Activated CD4-positive, alpha-beta memory T cell treated with anti-CD3 and anti-CD28 coated beads, Interleukin-2, amount 10 ng/mL, durations not matched to agents 7 days and 5 days (primary cell): ENCODE measurements around the gene NDST3. TPM values are rescaled to one million over a fixed set of nuclear protein-coding genes. Genes with fewer than 3 reads are reported as not detected.

ENCODE experiments used
- CTCF ChIA-PET: fragments of 350-600 bp; sonication (Branson Sonifier 250); formaldehyde crosslinking; loops from one replicate; lab custom pipeline; 2021; ENCODE audit warnings: antibody characterized with exemption, inconsistent platforms; lab: Charles Lee
- POLR2A ChIA-PET: fragments of 350-600 bp; sonication (Branson Sonifier 250); formaldehyde crosslinking; loops from one replicate; lab custom pipeline; 2021; ENCODE audit warnings: antibody characterized with exemption; lab: Charles Lee
- DNase-seq: peaks from one replicate; pipeline ENCODE4 v3.0.0-alpha.2; 2020
- H3K27ac Mint-ChIP-seq: one replicate; pipeline ENCODE4 v1.8.0; 2021; ENCODE audit warnings: mild to moderate bottlenecking, mixed read lengths
- H3K27me3 Mint-ChIP-seq: one replicate; pipeline ENCODE4 v1.8.0; 2021; ENCODE audit warnings: mixed read lengths
- H3K36me3 Mint-ChIP-seq: one replicate; pipeline ENCODE4 v1.8.0; 2021; ENCODE audit warnings: low read depth, mixed read lengths
- H3K4me1 Mint-ChIP-seq: one replicate; pipeline ENCODE4 v1.8.0; 2021; ENCODE audit warnings: mixed read lengths
- H3K4me3 Mint-ChIP-seq: one replicate; pipeline ENCODE4 v1.8.0; 2021; ENCODE audit warnings: mild to moderate bottlenecking, mixed read lengths
- H3K9me3 Mint-ChIP-seq: one replicate; pipeline ENCODE4 v1.8.0; 2021; ENCODE audit warnings: mixed read lengths
- total RNA-seq, 2 experiments: library from RNA; stranded (reverse); gene quantifications; one replicate each; pipeline ENCODE4 v1.2.3, GENCODE V29; 2021

NDST3 gene
- total RNA-seq, 2 experiments from 2014 or later = not detected

DNA sequence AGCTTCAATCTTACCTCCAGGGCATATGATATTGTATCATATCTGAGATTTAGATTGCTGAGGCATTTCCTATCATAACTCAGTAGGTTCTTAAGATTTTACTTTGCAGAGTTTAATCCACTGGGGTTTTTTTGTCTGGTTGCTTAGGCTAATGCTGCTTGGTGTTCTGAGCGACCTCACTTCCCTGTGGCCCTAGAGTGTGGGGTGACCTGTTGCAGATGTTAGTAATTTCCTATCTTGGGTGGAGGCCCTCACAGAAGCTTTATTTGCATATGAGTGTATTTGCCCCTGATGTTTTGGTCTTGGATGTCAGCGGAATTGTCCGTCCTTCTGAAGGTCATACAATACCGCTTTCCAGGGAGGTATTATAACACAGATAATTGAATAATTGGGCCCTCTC lies 137.1 kb downstream of the NDST3 start:
- Mint-ChIP-seq H3K36me3 (no peaks in the 10 kb centered on the region), H3K4me1 (peaks cover 15% of the 10 kb centered on the region), H3K27ac (no peak overlapping the region), H3K4me3 (no peak overlapping the region), H3K27me3 (peaks cover 4% of the 10 kb centered on the region), H3K9me3 (no peaks in the 10 kb centered on the region)
- no peak for DNase-seq
- CTCF ChIA-PET = no interaction called here
- POLR2A ChIA-PET = no interaction called here

DNA sequence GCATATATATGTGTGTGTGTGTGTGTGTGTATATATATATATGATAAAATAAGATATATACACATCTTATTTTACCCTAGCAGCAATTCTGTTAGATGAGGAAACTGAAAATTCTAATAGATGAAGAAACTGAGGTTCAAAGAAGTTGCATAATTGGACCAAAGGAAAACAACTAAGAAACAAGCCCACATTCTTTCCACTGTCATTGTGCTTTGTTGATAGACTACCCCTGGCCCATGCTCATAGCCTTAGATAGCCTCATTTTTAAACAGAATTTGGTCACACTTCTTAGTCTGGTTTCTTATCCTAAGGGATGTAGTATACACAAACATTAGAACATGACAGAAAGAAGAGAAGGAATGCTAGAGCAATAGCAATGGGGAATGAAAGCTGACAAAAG lies 138.8 kb downstream of the NDST3 start:
- CTCF ChIA-PET = no interaction called here
- no peak overlapping the region for H3K27ac Mint-ChIP-seq
- POLR2A ChIA-PET = no interaction called here
- no peaks in the 10 kb centered on the region for H3K9me3 Mint-ChIP-seq
- H3K4me3 Mint-ChIP-seq = no peak overlapping the region
- peaks cover 15% of the 10 kb centered on the region for H3K4me1 Mint-ChIP-seq
- no peaks in the 10 kb centered on the region for H3K36me3 Mint-ChIP-seq
- peaks cover 6% of the 10 kb centered on the region for H3K27me3 Mint-ChIP-seq
- DNase-seq = no peak

DNA sequence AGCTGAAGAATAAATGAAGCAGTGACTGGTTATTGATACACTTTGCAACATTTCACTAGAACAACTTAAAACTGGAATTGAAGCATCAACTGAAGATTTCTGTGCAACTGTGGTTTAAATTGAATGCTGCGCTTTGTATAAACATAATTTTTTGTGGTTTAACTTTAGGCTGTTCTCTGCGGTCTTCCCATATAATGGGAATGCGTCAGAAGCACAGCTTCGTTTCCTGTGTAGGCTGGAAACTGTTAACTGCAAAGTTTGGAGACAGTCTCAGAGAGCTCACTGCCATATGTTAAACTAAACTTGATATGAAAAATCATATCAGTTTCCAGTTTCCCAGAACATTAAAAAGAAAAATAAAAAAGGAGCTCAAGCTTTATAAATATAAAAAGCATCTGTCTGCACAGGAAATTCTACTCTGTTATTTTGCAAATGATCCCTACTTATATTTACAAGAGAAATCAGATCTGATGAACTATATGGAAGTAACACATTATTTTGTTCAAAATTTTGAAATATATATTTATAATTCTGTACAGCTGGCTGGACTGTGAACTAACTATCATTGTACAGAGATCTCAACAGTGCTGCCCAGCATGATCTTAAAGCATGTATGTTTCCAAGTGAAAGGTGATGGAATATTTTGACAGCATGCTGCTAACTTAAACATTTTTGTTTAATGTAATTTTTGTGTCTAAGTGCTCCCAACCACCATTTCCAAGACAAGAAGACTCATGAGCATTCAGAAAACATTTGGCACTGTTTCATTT lies 139.9 kb downstream of the NDST3 start:
- no peak overlapping the region for H3K27ac Mint-ChIP-seq
- DNase-seq = no peak
- H3K4me3 Mint-ChIP-seq = no peak overlapping the region
- no peaks in the 10 kb centered on the region for H3K36me3 Mint-ChIP-seq
- no peaks in the 10 kb centered on the region for H3K9me3 Mint-ChIP-seq
- peaks cover 7% of the 10 kb centered on the region for H3K27me3 Mint-ChIP-seq
- POLR2A ChIA-PET = no interaction called here
- H3K4me1 Mint-ChIP-seq = peaks cover 15% of the 10 kb centered on the region
- CTCF ChIA-PET = no interaction called here

DNA sequence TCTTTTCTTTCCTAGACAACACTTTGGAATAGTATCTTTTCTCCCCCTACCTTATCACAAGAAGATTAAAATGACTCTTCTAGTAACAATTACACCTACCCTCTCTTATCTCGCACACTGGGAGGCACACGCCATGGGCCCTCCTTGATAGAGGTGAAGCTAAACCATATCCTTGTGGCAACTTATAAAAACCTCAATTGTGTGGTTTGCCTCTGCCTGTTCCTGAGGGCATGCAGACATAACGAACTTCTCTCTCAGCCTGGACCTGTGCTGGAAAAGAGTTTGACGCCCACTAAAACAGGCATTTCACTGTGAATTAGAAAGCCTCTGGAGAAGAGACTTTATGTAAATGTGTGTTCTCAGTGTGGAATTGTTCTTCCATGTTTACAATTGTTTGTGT lies 141.2 kb downstream of the NDST3 start:
- H3K9me3 Mint-ChIP-seq = no peaks in the 10 kb centered on the region
- CTCF ChIA-PET = no interaction called here
- H3K27me3 Mint-ChIP-seq = peaks cover 7% of the 10 kb centered on the region
- H3K27ac Mint-ChIP-seq = no peak overlapping the region
- no peaks in the 10 kb centered on the region for H3K36me3 Mint-ChIP-seq
- H3K4me3 Mint-ChIP-seq = no peak overlapping the region
- DNase-seq = no peak
- H3K4me1 Mint-ChIP-seq = peaks cover 15% of the 10 kb centered on the region
- POLR2A ChIA-PET = no interaction called here

DNA sequence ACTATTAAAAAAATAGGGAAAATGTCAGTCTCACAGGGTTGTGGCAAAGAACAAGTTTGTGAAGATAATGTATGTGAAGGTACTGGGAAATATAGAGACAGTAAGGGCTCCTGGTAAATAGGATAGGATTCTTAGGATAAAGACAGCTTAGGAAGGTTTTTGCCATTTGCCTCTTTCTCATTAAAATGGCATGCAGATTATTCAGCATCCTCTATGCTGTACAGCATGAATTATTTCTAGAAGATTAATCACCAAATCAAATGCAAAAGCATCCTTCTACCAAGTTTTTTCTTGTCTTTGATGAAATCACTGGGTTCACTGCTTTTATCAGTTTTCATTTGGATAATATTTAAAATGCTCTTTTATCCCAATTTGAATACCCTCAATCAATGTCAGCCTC lies 142.8 kb downstream of the NDST3 start:
- Mint-ChIP-seq H3K36me3 (no peaks in the 10 kb centered on the region), H3K27me3 (peaks cover 7% of the 10 kb centered on the region), H3K4me1 (peaks cover 15% of the 10 kb centered on the region), H3K27ac (no peak overlapping the region), H3K9me3 (no peaks in the 10 kb centered on the region), H3K4me3 (no peak overlapping the region)
- no peak for DNase-seq
- ChIA-PET CTCF (no interaction called here), POLR2A (no interaction called here)

DNA sequence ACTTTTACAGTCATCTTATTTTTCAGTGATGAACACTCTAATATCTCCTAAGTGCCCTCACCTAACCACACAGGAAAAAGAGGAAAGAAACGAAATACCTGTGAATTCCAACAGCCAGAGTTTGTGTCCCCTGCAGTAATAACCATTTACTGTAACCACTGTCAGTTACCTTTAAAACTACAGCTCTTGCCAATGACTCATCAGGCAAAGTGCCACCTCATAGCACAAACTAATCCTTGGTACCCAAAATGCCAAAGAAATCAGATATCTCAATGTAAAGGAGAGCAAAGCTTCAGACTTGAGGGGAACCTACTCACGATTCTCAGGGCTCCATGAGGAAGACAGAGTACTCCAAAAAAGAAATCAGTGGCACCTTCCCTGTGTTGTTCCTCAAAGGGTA lies 146.5 kb downstream of the NDST3 start:
- Mint-ChIP-seq H3K27ac (no peak overlapping the region), H3K9me3 (no peaks in the 10 kb centered on the region), H3K4me1 (no peaks in the 10 kb centered on the region), H3K27me3 (peaks cover 3% of the 10 kb centered on the region), H3K4me3 (no peak overlapping the region), H3K36me3 (no peaks in the 10 kb centered on the region)
- POLR2A ChIA-PET = no interaction called here
- CTCF ChIA-PET = no interaction called here
- DNase-seq = no peak

DNA sequence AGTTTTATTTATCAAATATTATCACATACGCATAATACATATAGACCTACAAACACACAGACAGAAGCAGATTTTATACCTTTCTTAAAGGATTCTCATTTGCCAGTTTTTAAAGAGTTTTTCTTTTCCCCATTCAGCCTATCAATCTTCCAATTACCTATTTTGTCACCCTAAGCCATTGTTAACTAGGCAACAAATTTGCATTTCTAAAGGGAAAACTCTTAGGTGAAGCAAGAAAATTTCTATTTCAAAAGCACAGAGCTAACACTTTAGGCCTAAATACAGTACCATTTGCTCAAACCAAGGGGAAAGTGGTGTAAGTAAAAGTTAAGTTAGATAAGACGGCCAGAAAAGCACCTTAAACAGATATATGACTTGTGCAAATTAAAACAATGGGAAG lies 156.6 kb downstream of the NDST3 start:
- Mint-ChIP-seq H3K9me3 (no peaks in the 10 kb centered on the region), H3K36me3 (no peaks in the 10 kb centered on the region), H3K4me3 (no peak overlapping the region), H3K4me1 (no peaks in the 10 kb centered on the region), H3K27ac (no peak overlapping the region), H3K27me3 (no peaks in the 10 kb centered on the region)
- CTCF ChIA-PET = no interaction called here
- POLR2A ChIA-PET = no interaction called here
- no peak for DNase-seq

DNA sequence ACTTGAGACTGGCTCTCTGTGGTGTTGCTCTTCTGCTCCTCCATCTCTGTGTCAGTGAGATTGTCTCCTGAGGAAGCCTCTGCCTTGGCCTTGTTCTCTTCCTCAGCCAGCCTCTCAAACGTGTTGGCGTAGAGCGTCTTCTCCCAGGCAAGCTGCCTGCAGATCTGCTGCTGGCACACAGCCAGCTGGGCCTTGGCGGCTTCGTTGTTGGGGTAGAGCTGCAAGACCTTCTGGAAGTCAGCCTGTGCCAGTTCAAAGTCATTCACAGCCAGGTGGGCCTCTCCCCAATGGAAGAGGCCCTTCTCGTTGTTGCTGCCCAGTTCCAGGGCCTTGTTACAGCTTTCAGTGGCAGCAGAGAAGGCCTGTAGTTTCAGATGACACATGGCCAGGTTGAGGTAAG lies 159.1 kb downstream of the NDST3 start:
- Mint-ChIP-seq H3K4me1 (no peaks in the 10 kb centered on the region), H3K4me3 (no peak overlapping the region), H3K27ac (no peak overlapping the region), H3K36me3 (no peaks in the 10 kb centered on the region), H3K27me3 (no peaks in the 10 kb centered on the region), H3K9me3 (no peaks in the 10 kb centered on the region)
- ChIA-PET POLR2A (no interaction called here), CTCF (no interaction called here)
- DNase-seq = no peak

DNA sequence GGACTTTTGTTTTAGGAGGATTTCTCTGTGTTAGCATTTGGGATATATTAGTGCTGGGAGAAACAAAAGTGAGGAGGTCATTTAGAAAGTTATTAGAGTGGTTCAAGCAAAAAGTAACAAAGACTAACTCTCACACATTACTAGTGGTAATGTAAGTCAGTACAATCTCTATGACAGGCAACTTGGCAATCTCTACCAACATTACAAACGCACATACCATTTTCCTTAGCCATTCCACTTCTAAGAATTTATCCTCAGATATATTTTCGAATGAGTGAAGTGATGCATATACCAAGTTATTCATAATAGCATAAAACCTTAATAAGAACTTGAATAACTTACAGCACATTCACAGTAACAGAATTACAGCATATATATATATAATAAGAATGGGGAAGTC lies 172.3 kb downstream of the NDST3 start:
- H3K36me3 Mint-ChIP-seq = no peaks in the 10 kb centered on the region
- DNase-seq = no peak
- H3K27me3 Mint-ChIP-seq = no peaks in the 10 kb centered on the region
- CTCF ChIA-PET = no interaction called here
- POLR2A ChIA-PET = no interaction called here
- H3K27ac Mint-ChIP-seq = no peak overlapping the region
- H3K9me3 Mint-ChIP-seq = peaks cover 7% of the 10 kb centered on the region
- no peaks in the 10 kb centered on the region for H3K4me1 Mint-ChIP-seq
- no peak overlapping the region for H3K4me3 Mint-ChIP-seq

DNA sequence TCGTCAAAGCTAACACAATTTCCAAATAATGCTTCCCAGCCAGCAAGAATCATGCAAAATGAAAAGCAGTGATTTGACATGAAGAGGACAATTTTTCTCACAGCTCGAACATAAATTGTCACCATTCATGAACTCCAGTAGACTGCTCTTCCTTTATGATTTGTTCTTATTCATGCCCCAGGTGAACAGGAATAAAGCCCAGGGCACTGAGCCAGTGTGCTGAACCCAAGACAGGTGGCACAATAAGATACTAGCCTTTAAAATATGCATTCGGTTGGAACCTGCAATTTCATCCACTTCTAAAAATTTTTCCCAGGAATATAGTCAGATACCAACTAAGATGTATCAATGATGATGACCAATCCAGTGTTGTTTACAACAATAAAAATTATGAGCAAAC lies 178.8 kb downstream of the NDST3 start:
- CTCF ChIA-PET = no interaction called here
- no peak for DNase-seq
- Mint-ChIP-seq H3K27me3 (no peaks in the 10 kb centered on the region), H3K36me3 (no peaks in the 10 kb centered on the region), H3K9me3 (no peaks in the 10 kb centered on the region), H3K27ac (no peak overlapping the region), H3K4me1 (no peaks in the 10 kb centered on the region), H3K4me3 (no peak overlapping the region)
- POLR2A ChIA-PET = no interaction called here

DNA sequence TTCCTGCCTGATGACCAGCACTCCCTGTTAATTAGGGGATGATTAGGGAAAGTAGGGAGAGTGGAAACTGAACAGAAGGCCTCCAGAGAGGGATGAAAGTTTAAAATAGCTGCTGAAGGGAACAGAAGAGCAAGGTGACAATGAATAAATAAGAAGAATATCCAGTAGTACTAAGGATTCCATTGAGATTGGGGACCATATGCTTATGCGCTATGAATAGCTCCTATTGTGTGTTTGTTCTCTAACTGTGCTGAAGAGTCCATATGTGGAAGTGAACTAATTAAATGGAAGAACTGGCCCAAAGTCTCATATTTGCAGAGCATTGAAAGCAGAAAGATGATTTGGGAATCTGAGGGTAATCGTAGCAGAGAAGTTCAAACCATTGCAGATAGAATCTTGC lies 181.5 kb downstream of the NDST3 start:
- H3K27ac Mint-ChIP-seq = no peak overlapping the region
- peaks cover 3% of the 10 kb centered on the region for H3K27me3 Mint-ChIP-seq
- ChIA-PET POLR2A (no interaction called here), CTCF (no interaction called here)
- no peak for DNase-seq
- no peak overlapping the region for H3K4me3 Mint-ChIP-seq
- no peaks in the 10 kb centered on the region for H3K36me3 Mint-ChIP-seq
- no peaks in the 10 kb centered on the region for H3K9me3 Mint-ChIP-seq
- H3K4me1 Mint-ChIP-seq = no peaks in the 10 kb centered on the region

DNA sequence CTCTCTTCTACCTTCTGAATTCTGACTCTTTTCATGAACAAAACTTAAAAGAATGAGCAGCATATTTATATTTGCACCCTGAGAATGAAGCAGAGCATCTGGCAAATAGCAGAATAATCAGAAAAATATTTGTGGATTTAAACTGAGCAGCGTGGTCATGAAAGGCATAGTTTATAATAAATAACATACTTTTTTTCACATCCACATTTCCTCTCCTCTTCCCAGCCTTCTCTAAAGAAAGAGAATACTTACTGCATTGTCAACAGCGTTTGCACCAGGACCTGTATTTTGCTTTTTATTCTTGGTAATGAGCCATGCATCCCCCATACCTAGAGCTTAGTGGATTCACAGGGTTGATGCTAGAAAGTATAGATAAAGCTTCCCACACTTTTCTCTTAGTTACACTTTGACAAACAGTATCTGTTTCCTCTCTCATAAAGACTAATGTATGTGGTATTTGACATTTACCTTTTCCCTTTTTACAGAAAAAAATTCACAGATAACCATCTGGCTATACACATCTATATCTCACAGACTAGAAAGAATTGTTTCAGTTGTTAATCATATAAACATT lies 187.0 kb downstream of the NDST3 start:
- ChIA-PET CTCF (no interaction called here), POLR2A (no interaction called here)
- Mint-ChIP-seq H3K4me1 (no peaks in the 10 kb centered on the region), H3K27ac (no peak overlapping the region), H3K4me3 (no peak overlapping the region), H3K36me3 (no peaks in the 10 kb centered on the region), H3K9me3 (no peaks in the 10 kb centered on the region), H3K27me3 (peaks cover 6% of the 10 kb centered on the region)
- DNase-seq = no peak

DNA sequence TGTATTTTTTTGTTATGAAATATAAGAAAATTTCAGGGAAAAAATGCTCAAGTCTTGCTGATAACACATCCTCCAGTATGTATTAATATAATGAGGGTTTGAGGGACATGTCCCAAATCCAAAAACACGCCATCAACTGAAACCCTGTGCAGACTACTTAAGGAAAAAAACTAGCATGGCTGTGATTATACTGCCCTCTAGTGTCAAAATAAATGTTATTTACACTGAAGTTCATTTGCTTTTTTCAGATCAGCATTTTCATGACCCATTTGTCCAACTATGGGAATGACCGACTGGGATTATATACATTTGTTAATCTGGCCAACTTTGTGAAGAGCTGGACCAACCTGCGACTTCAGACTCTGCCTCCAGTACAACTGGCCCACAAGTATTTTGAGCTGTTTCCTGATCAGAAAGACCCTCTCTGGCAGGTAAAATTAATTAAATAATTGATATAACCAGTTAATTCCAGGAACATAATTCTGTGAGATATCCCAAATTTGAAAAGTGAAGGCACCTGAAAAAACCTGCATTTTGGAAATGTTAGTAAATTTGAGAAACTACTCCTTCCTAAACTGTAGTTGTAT lies 190.1 kb downstream of the NDST3 start:
- no peaks in the 10 kb centered on the region for H3K9me3 Mint-ChIP-seq
- H3K27ac Mint-ChIP-seq = no peak overlapping the region
- no peak overlapping the region for H3K4me3 Mint-ChIP-seq
- no peaks in the 10 kb centered on the region for H3K36me3 Mint-ChIP-seq
- ChIA-PET CTCF (interaction anchor here (1.2 to 1.8 kb wide), 5 partner anchors 10 to 148 kb away, joined by 3 to 5 read pairs (median 4); no protein-coding TSS in a partner anchor), POLR2A (no interaction called here)
- H3K4me1 Mint-ChIP-seq = no peaks in the 10 kb centered on the region
- peaks cover 8% of the 10 kb centered on the region for H3K27me3 Mint-ChIP-seq
- no peak for DNase-seq

DNA sequence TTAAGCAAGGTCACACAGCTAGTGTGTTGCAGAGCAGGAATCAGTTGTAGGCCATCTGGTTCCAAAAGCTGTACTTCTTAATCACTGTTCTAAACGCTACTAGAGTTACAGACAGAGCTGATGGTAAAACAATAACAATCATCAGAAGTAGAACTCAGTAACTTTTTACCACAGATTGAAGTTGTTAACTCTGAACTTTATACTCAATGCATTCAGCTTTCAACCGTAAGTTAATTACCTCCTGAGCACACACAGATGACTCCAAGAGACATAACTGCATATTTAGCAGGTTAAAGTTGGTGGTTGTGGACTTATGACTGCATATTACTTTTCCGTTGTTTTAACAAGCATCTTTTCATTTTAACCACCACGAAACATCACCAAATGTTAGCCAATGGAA lies 191.2 kb downstream of the NDST3 start:
- ChIA-PET POLR2A (no interaction called here), CTCF (interaction anchor here (1.2 to 1.8 kb wide), 4 partner anchors 11 to 149 kb away, joined by 3 to 5 read pairs (median 4); no protein-coding TSS in a partner anchor)
- H3K27ac Mint-ChIP-seq = no peak overlapping the region
- H3K9me3 Mint-ChIP-seq = no peaks in the 10 kb centered on the region
- H3K4me3 Mint-ChIP-seq = no peak overlapping the region
- DNase-seq = no peak
- H3K27me3 Mint-ChIP-seq = peaks cover 5% of the 10 kb centered on the region
- H3K4me1 Mint-ChIP-seq = no peaks in the 10 kb centered on the region
- no peaks in the 10 kb centered on the region for H3K36me3 Mint-ChIP-seq
